ENCODE results near the gene PDP2. TPM values are rescaled to one million over a fixed set of nuclear protein-coding genes. Genes with fewer than 3 reads are reported as not detected.
A peak's percentile ranks its signal among the peaks of the same experiment; 100 is the strongest.

Gene PDP2
- total RNA-seq, 1 experiment from 2014 or later: 27.2 TPM

DNA sequence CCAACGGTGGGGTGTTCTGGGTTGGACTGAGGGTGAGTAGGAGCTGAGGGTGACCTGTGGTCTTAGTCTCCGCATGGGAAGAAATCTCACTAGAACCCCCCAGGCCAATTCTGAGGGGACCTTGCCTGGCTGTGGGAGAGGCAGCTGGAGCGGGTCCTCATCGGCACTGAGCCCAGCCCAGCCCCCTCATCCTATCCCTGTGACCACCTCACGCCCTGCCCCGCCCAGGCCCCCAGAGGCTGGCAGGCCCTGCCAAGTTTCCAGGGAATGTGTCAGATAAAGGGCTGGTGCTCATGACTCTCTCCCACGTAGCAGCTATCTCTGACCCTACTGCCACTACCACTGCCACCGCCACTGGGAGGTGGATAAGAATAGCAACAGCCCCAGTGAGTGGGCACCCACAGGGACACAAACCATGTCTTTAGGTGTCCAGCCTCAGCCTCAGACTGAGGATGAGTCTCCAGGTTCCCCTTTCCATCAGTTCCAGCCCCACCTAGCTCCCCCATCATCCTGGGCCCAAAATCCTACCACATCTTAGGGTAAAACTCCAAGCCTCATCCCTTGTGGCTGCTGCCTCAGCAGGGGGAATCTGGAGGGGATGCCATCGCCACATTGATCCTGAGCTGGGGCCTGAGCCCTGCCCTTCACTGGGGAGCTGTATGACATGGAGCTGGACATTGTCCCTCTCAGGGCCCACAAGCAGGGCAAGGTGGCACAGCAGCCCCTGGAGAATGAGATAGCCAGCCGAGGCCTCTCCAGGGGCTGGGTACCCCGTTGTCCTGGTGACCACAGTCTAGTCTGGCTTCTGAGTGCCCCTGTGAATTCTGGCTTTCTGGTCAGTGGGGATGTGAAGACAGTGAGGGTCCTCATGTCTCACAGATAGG, 23.5 kb downstream of the PDP2 start:
- DNase-seq: no peak
- CTCF ChIA-PET: no interaction called here
- Mint-ChIP-seq H3K27me3 (ENCODE audit: unreplicated experiment) (peaks cover 30% of the 10 kb centered on the region), H3K36me3 (ENCODE audit: insufficient read depth, unreplicated experiment) (no peaks in the 10 kb centered on the region), H3K4me1 (ENCODE audit: low read depth, unreplicated experiment) (peaks cover 31% of the 10 kb centered on the region), H3K27ac (ENCODE audit: unreplicated experiment) (no peak overlapping the region), H3K9me3 (ENCODE audit: low read depth, unreplicated experiment) (no peaks in the 10 kb centered on the region), H3K4me3 (ENCODE audit: low read depth, unreplicated experiment) (no peak overlapping the region)
- no TSS peak for BruUV-seq (replicated peaks)
- intact Hi-C loops (cut with micrococcal nuclease; ENCODE audit: unreplicated experiment): no loop called here
- TF ChIP-seq, protein P1, sequence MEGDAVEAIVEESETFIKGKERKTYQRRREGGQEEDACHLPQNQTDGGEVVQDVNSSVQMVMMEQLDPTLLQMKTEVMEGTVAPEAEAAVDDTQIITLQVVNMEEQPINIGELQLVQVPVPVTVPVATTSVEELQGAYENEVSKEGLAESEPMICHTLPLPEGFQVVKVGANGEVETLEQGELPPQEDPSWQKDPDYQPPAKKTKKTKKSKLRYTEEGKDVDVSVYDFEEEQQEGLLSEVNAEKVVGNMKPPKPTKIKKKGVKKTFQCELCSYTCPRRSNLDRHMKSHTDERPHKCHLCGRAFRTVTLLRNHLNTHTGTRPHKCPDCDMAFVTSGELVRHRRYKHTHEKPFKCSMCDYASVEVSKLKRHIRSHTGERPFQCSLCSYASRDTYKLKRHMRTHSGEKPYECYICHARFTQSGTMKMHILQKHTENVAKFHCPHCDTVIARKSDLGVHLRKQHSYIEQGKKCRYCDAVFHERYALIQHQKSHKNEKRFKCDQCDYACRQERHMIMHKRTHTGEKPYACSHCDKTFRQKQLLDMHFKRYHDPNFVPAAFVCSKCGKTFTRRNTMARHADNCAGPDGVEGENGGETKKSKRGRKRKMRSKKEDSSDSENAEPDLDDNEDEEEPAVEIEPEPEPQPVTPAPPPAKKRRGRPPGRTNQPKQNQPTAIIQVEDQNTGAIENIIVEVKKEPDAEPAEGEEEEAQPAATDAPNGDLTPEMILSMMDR (IDR thresholded peaks at IDR 0.05; ENCODE audit: unreplicated experiment): no peak

DNA sequence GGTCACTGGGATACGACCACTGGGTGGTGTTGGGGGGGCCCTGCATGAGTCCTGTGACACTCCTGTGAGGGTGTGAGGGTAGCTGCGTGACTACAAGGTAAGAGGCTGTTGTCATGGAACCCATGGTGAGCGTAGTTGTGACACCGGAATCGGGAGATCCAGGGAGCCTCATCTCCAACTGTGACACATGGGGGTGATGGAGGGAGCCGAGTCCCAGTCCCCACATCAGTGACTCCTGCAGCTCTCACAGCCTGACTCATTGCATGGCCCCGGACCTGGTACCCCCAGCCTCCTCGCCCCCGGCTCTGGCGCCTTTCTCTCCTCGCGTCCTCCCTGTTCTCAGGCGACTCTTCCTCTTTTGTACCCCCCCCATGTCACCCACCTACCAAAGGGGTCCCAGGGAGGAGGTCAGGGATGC, 24.1 kb downstream of the PDP2 start:
- peaks cover 30% of the 10 kb centered on the region for H3K27me3 Mint-ChIP-seq (ENCODE audit: unreplicated experiment)
- intact Hi-C loops (cut with micrococcal nuclease; ENCODE audit: unreplicated experiment): no loop called here
- no peak for DNase-seq
- H3K4me1 Mint-ChIP-seq (ENCODE audit: low read depth, unreplicated experiment): peaks cover 26% of the 10 kb centered on the region
- no peak overlapping the region for H3K27ac Mint-ChIP-seq (ENCODE audit: unreplicated experiment)
- no TSS peak for BruUV-seq (replicated peaks)
- no peak overlapping the region for H3K4me3 Mint-ChIP-seq (ENCODE audit: low read depth, unreplicated experiment)
- H3K36me3 Mint-ChIP-seq (ENCODE audit: insufficient read depth, unreplicated experiment): no peaks in the 10 kb centered on the region
- CTCF ChIA-PET: interaction anchor here (0.5 kb wide), 1 partner anchor 517 kb away, joined by 4 read pairs; no protein-coding TSS in a partner anchor
- H3K9me3 Mint-ChIP-seq (ENCODE audit: low read depth, unreplicated experiment): no peaks in the 10 kb centered on the region
- TF ChIP-seq, protein P1 (IDR thresholded peaks at IDR 0.05; ENCODE audit: unreplicated experiment): no peak

DNA sequence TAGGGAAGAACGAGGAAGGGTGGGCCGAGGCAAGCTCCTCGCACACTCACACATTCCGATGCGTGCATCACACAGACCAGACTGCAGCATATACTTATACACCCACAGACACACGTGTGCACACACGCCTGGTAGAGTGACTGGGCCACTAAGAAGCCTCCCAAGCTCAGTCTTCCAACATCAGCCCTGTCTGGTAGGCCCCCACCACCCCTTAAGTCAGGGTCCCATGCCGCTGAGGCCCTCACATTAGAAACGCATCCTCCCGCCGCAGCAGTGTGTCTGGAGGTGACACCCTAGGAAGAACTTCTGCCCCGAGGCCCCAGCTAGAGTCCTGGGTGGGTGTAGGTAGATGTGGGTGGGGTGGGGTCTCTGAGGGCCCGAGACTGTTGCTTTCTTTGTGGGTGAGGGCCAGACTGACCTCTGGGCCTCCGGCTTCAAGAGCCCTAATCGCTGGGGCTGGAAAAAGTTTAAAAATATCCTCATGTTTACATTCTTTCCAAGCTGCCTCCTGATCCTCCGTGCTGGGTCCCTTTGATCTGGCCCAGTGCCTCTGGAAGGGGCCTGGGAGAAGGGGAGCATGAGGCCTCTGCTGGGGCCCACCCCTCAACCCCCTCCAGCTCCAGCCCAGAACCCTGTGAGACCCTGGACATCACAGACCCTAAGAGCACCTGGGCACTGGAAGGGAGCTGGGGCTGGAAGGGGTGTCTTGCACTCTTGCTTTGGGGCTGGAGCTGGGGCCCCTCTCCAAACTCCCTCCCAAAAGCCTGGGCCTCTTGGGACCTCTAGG, 24.7 kb downstream of the PDP2 start:
- Mint-ChIP-seq H3K27ac (ENCODE audit: unreplicated experiment) (no peak overlapping the region), H3K27me3 (ENCODE audit: unreplicated experiment) (peaks cover 30% of the 10 kb centered on the region), H3K9me3 (ENCODE audit: low read depth, unreplicated experiment) (no peaks in the 10 kb centered on the region), H3K4me3 (ENCODE audit: low read depth, unreplicated experiment) (no peak overlapping the region), H3K4me1 (ENCODE audit: low read depth, unreplicated experiment) (peaks cover 20% of the 10 kb centered on the region), H3K36me3 (ENCODE audit: insufficient read depth, unreplicated experiment) (no peaks in the 10 kb centered on the region)
- intact Hi-C loops (cut with micrococcal nuclease; ENCODE audit: unreplicated experiment): no loop called here
- no peak for DNase-seq
- no TSS peak for BruUV-seq (replicated peaks)
- CTCF ChIA-PET: interaction anchor here (0.5 to 1.3 kb wide), 2 partner anchors 22 to 516 kb away, joined by 4 to 5 read pairs; no protein-coding TSS in a partner anchor
- TF ChIP-seq, protein P1 (IDR thresholded peaks at IDR 0.05; ENCODE audit: unreplicated experiment): no peak

DNA sequence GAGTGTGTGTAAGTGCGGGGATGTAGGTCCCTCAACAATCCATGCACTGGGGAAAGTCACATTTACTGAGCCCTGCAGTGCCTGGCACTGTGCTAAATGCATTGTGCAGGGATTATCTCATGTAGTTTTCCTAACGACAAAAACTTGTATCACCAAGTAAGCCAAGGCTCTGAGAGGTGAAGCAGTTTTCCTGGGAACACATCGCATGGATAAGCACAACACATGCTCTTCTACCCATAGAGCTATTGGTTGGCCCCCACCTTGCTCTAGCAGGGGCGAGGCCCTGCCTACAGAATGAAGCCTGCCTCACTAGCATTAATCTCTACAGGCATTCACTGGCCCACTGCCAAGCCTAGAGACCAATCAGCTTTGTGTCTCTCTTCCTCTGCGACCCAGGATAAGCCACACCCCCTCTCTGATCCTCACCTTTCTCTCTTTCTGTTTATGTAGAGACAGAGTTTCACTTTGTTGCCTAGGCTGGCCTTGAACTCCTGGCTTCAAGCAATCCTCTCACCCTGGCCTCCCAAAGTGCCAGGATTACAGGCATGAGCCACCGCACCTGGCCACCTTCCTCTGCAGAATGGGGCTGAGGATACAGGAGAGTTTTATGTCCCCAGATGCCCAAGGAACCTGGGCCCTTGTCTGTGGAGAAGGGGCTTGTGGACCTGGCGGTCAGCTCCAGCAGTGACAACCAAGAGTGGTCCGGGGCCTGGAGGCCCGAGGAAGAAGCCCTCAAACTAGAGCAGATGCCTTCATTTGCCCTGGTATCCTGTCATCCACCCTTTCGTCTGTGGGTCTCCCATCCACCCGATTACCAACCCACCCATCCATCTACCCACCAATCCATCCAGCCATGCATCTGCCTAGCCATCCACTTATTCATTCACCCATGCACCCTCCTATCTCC, 25.6 kb downstream of the PDP2 start:
- TF ChIP-seq, protein P1 (IDR thresholded peaks at IDR 0.05; ENCODE audit: unreplicated experiment): no peak
- Mint-ChIP-seq H3K9me3 (ENCODE audit: low read depth, unreplicated experiment) (no peaks in the 10 kb centered on the region), H3K36me3 (ENCODE audit: insufficient read depth, unreplicated experiment) (no peaks in the 10 kb centered on the region), H3K4me1 (ENCODE audit: low read depth, unreplicated experiment) (peaks cover 12% of the 10 kb centered on the region), H3K4me3 (ENCODE audit: low read depth, unreplicated experiment) (no peak overlapping the region), H3K27me3 (ENCODE audit: unreplicated experiment) (peaks cover 30% of the 10 kb centered on the region), H3K27ac (ENCODE audit: unreplicated experiment) (no peak overlapping the region)
- no TSS peak for BruUV-seq (replicated peaks)
- intact Hi-C loops (cut with micrococcal nuclease; ENCODE audit: unreplicated experiment): no loop called here
- CTCF ChIA-PET: interaction anchor here (0.5 to 1.3 kb wide), 3 partner anchors 21 to 773 kb away, joined by 3 to 5 read pairs (median 3); no protein-coding TSS in a partner anchor
- peak; percentile 75 for DNase-seq

Data from Calu3 (cell line).